Loucy (cell line): ENCODE measurements around the gene PDE2A.

Source experiments
- H2AFZ ChIP-seq: fragments of 200-600 bp; sonication (generic); 2 replicates; pipeline ENCODE4 v1.6.0; 2016; ENCODE audit warnings: antibody characterized with exemption, mild to moderate bottlenecking, low read length, moderate library complexity
- H3F3A ChIP-seq: fragments of 200-600 bp; 2 replicates; pipeline ENCODE4 v1.6.0; 2016; ENCODE audit warnings: antibody characterized with exemption, low read depth, mild to moderate bottlenecking
- H3K27me3 ChIP-seq: fragments of 200-600 bp; sonication (generic); 2 replicates; pipeline ENCODE4 v1.6.1; 2014; ENCODE audit warnings: low read length, mild to moderate bottlenecking; ENCODE audit not compliant: insufficient read depth, poor library complexity, severe bottlenecking
- H3K36me3 ChIP-seq: fragments of 200-600 bp; sonication (generic); 2 replicates; pipeline ENCODE4 v1.6.1; 2016; ENCODE audit warnings: low read length; ENCODE audit not compliant: insufficient read depth
- H3K4me1 ChIP-seq: fragments of 200-600 bp; sonication (generic); 2 replicates; pipeline ENCODE4 v1.5.1; 2014; ENCODE audit warnings: low read length, mild to moderate bottlenecking; ENCODE audit not compliant: insufficient read depth, poor library complexity, severe bottlenecking
- H3K4me2 ChIP-seq: fragments of 200-600 bp; sonication (generic); 2 replicates; pipeline ENCODE4 v1.6.0; 2014; ENCODE audit warnings: antibody characterized with exemption, low read length, low read depth, mild to moderate bottlenecking; ENCODE audit not compliant: poor library complexity, severe bottlenecking
- H3K4me3 ChIP-seq: fragments of 200-600 bp; sonication (generic); 2 replicates; pipeline ENCODE4 v1.5.1; 2014; ENCODE audit warnings: low read length, mild to moderate bottlenecking, mixed read lengths; ENCODE audit not compliant: poor library complexity, severe bottlenecking
- H3K79me2 ChIP-seq: fragments of 200-600 bp; sonication (generic); 2 replicates; pipeline ENCODE4 v1.6.1; 2014; ENCODE audit warnings: low read length; ENCODE audit not compliant: insufficient read depth
- H3K9ac ChIP-seq: fragments of 200-600 bp; sonication (generic); 2 replicates; pipeline ENCODE4 v1.6.0; 2014; ENCODE audit warnings: mild to moderate bottlenecking, low read depth, low read length, moderate library complexity; ENCODE audit not compliant: poor library complexity, severe bottlenecking
- H3K9me2 ChIP-seq: fragments of 200-600 bp; sonication (generic); replicated peaks from 2 replicates; pipeline ENCODE4 v1.6.1; 2016; ENCODE audit warnings: low read depth, low read length, mixed read lengths
- H3K9me3 ChIP-seq: fragments of 200-600 bp; sonication (generic); 2 replicates; pipeline ENCODE4 v1.6.1; 2014; ENCODE audit warnings: mild to moderate bottlenecking, antibody characterized with exemption, low read length, low read depth; ENCODE audit not compliant: insufficient read depth
- H4K20me1 ChIP-seq: fragments of 200-600 bp; sonication (generic); 2 replicates; pipeline ENCODE4 v1.6.0; 2014; ENCODE audit warnings: antibody characterized with exemption, low read length, mild to moderate bottlenecking; ENCODE audit not compliant: insufficient read depth, poor library complexity, severe bottlenecking
- CTCF ChIP-seq: fragments of 200-600 bp; sonication (generic); conservative IDR thresholded peaks from 2 replicates; pipeline ENCODE4 v1.5.1; 2014; ENCODE audit warnings: mild to moderate bottlenecking, antibody characterized with exemption, low read length
- EZH2phosphoT487 ChIP-seq: fragments of 200-600 bp; IDR thresholded peaks from 2 replicates; pipeline ENCODE4 v1.6.1; 2018; ENCODE audit warnings: antibody characterized with exemption, mild to moderate bottlenecking, moderate library complexity, borderline replicate concordance

PDE2A gene

GRCh38 chr11:72631806-72632731 is 42.2 kb downstream of the PDE2A start:
- H3K79me2 ChIP-seq, result no peaks in the 10 kb centered on the region
- H3K4me1 ChIP-seq, result peaks cover 2% of the 10 kb centered on the region
- no peak overlapping the region for H3K9ac ChIP-seq
- no peak overlapping the region for H2AFZ ChIP-seq
- H3K4me2 ChIP-seq, result no peak overlapping the region
- no peaks in the 10 kb centered on the region for H3F3A ChIP-seq
- H4K20me1 ChIP-seq, result no peaks in the 10 kb centered on the region
- TF ChIP-seq CTCF (no peak), EZH2phosphoT487 (no peak)
- H3K9me3 ChIP-seq, result no peaks in the 10 kb centered on the region
- H3K4me3 ChIP-seq, result no peak overlapping the region
- no peaks in the 10 kb centered on the region for H3K9me2 ChIP-seq
- H3K27me3 ChIP-seq, result no peaks in the 10 kb centered on the region
- H3K36me3 ChIP-seq, result no peaks in the 10 kb centered on the region

GRCh38 chr11:72630104-72630852 is 43.9 kb downstream of the PDE2A start:
- H3K9ac ChIP-seq, result no peak overlapping the region
- no peaks in the 10 kb centered on the region for H4K20me1 ChIP-seq
- H3K4me3 ChIP-seq, result no peak overlapping the region
- no peaks in the 10 kb centered on the region for H3K27me3 ChIP-seq
- H3K79me2 ChIP-seq, result no peaks in the 10 kb centered on the region
- no peaks in the 10 kb centered on the region for H3K9me3 ChIP-seq
- no peak overlapping the region for H3K4me2 ChIP-seq
- H3K4me1 ChIP-seq, result no peaks in the 10 kb centered on the region
- TF ChIP-seq EZH2phosphoT487, result no peak
- no peak for TF ChIP-seq CTCF
- H3F3A ChIP-seq, result no peaks in the 10 kb centered on the region
- H2AFZ ChIP-seq, result 0 out of 2 replicates have a peak overlapping the region, but pooled peaks have one; percentile 41
- no peaks in the 10 kb centered on the region for H3K9me2 ChIP-seq
- no peaks in the 10 kb centered on the region for H3K36me3 ChIP-seq

GRCh38 chr11:72629266-72629665 is 45.0 kb downstream of the PDE2A start:
- H3K27me3 ChIP-seq, result no peaks in the 10 kb centered on the region
- H3K9me2 ChIP-seq, result no peaks in the 10 kb centered on the region

More at GRCh38 chr11:72629266-72629665, 45.0 kb downstream of the PDE2A start:
- no peaks in the 10 kb centered on the region for H3K4me1 ChIP-seq
- no peak overlapping the region for H3K4me3 ChIP-seq
- no peaks in the 10 kb centered on the region for H3K79me2 ChIP-seq
- H2AFZ ChIP-seq, result no peak overlapping the region
- TF ChIP-seq EZH2phosphoT487 (no peak), CTCF (no peak)
- H3K9ac ChIP-seq, result no peak overlapping the region
- H3K4me2 ChIP-seq, result no peak overlapping the region
- no peaks in the 10 kb centered on the region for H3F3A ChIP-seq
- no peaks in the 10 kb centered on the region for H3K36me3 ChIP-seq
- no peaks in the 10 kb centered on the region for H4K20me1 ChIP-seq
- no peaks in the 10 kb centered on the region for H3K9me3 ChIP-seq
